Left forelimb (tissue), 1 donor: Measurements from ENCODE around the gene SDHC.
"Not testable (repeated sequence)": the region's sequence is repeated elsewhere in the genome, so short reads cannot be mapped to it uniquely, and the experiment has no call there.

Experiments used
- DNase-seq: peaks from one replicate; pipeline ENCODE4 v3.0.0-alpha.2; 2018; ENCODE audit warnings: low spot score

SDHC gene

GRCh38 chr1:161388639-161389038, 74.5 kb downstream of the SDHC start:
- no peak for DNase-seq

GRCh38 chr1:161389158-161389557, 75.0 kb downstream of the SDHC start:
- not testable (repeated sequence) for DNase-seq

- DNase-seq, result peak; percentile 98
Measured at GRCh38 chr1:161389691-161390558, 75.7 kb downstream of the SDHC start.

GRCh38 chr1:161390559-161390858, 76.3 kb downstream of the SDHC start:
- DNase-seq, result no peak

- not testable (repeated sequence) for DNase-seq
Measured at GRCh38 chr1:161391136-161391535, 77.0 kb downstream of the SDHC start.

GRCh38 chr1:161391611-161392010, 77.4 kb downstream of the SDHC start:
- no peak for DNase-seq

- no peak for DNase-seq
Measured at GRCh38 chr1:161393151-161393550, 79.0 kb downstream of the SDHC start.

GRCh38 chr1:161397038-161397437, 82.9 kb downstream of the SDHC start:
- DNase-seq, result not testable (repeated sequence)

- no peak for DNase-seq
Measured at GRCh38 chr1:161398900-161399256, 84.7 kb downstream of the SDHC start.

- DNase-seq, result peak; percentile 95
Measured at GRCh38 chr1:161399257-161399998, 85.2 kb downstream of the SDHC start.

- DNase-seq, result no peak
Measured at GRCh38 chr1:161402446-161402845, 88.3 kb downstream of the SDHC start.

- DNase-seq, result no peak
Measured at GRCh38 chr1:161404051-161404597, 89.9 kb downstream of the SDHC start.

GRCh38 chr1:161406551-161406950, 92.4 kb downstream of the SDHC start:
- DNase-seq, result not testable (repeated sequence)

- no peak for DNase-seq
Measured at GRCh38 chr1:161407451-161407985, 93.3 kb downstream of the SDHC start.

- no peak for DNase-seq
Measured at GRCh38 chr1:161408429-161409052, 94.4 kb downstream of the SDHC start.

- DNase-seq, result not testable (repeated sequence)
Measured at GRCh38 chr1:161409848-161410635, 95.9 kb downstream of the SDHC start.

- not testable (repeated sequence) for DNase-seq
Measured at GRCh38 chr1:161410636-161410970, 96.4 kb downstream of the SDHC start.
